K562 (cell line): ENCODE results near the gene GFOD1. TPM values are rescaled to one million over a fixed set of nuclear protein-coding genes. Genes with fewer than 3 reads are reported as not detected.

Experiments
- ATAC-seq: fragments of 200-7000 bp; cut with Tn5 transposase; 3 replicates; pipeline ENCODE4 v1.9.1; 2020; ENCODE audit warnings: moderate library complexity
- BruUV-seq: library from RNA; stranded (reverse); fragments of 400-500 nt; replicated peaks from 2 replicates; lab custom pipeline; 2021; lab: Mats Ljungman, UMichigan
- CTCF ChIA-PET: fragments of 300-600 bp; formaldehyde crosslinking; extraction: SDS; loops from one replicate; lab custom pipeline; 2021; ENCODE audit warnings: low intra/inter-chr PET ratio; lab: Yijun Ruan, JAX
- POLR2A ChIA-PET: fragments of 300-600, 350-650 bp; sonication (Branson Sonifier 250); formaldehyde crosslinking; extraction: SDS; loops from one replicate; lab custom pipeline; 2021; ENCODE audit warnings: antibody characterized with exemption, inconsistent platforms; lab: Yijun Ruan, JAX
- DNase-seq, 4 experiments: peaks; one replicate each; pipeline versions ENCODE4 v3.0.0 to v3.0.0-alpha.2; 2011 to 2018; ENCODE audit warnings: low spot score in 3 of 4, mixed read lengths in 3 of 4; ENCODE audit errors: extremely low read depth in 1 of 4
- FAIRE-seq: peaks from 2 replicates; lab custom pipeline; 2011; peaks lifted over from hg19 to GRCh38; lab: Jason Lieb, UNC
- H2AFZ ChIP-seq: 2 replicates; pipeline ENCODE4 v1.6.0; 2011; ENCODE audit warnings: low read depth, low read length, control low read depth, inconsistent platforms
- H3K27ac ChIP-seq: fragments of 200-600 bp; 3 replicates; pipeline ENCODE4 v1.8.0; 2011; ENCODE audit warnings: low read depth, mild to moderate bottlenecking, control low read depth, inconsistent platforms, low read length, moderate library complexity, mixed read lengths; ENCODE audit errors: extremely low read depth
- H3K27me3 ChIP-seq, 2 experiments: fragments of 300-600 bp in 1 of 2; 2 replicates in 1 of 2; 3 replicates in 1 of 2; pipeline versions ENCODE4 v1.6.0 to v1.8.0; 2011; ENCODE audit warnings: inconsistent platforms in 2 of 2, low read length in 2 of 2, mild to moderate bottlenecking in 1 of 2, mixed read lengths in 1 of 2, moderate library complexity in 1 of 2; ENCODE audit not compliant: control insufficient read depth in 2 of 2, insufficient read depth in 2 of 2
- H3K36me3 ChIP-seq: fragments of 300-600 bp; 3 replicates; pipeline ENCODE4 v1.8.0; 2011; ENCODE audit warnings: mild to moderate bottlenecking, low read length, inconsistent platforms; ENCODE audit not compliant: control insufficient read depth, insufficient read depth
- H3K4me1 ChIP-seq, 2 experiments: fragments of 200-600 bp in 1 of 2; replicated peaks in 1 of 2; 2 replicates in 1 of 2; 3 replicates in 1 of 2; pipeline versions ENCODE4 v1.5.1 to v1.8.0; 2011; ENCODE audit warnings: inconsistent platforms in 2 of 2, low read length in 2 of 2, mild to moderate bottlenecking in 1 of 2, mixed read lengths in 1 of 2, moderate library complexity in 1 of 2; ENCODE audit not compliant: control insufficient read depth in 2 of 2, insufficient read depth in 2 of 2
- H3K4me2 ChIP-seq: 2 replicates; pipeline ENCODE4 v1.6.1; 2011; ENCODE audit warnings: low read length, control low read depth, inconsistent platforms, mixed read lengths; ENCODE audit not compliant: insufficient read depth
- H3K4me3 ChIP-seq: fragments of 200-600 bp; sonication (generic), shearing (Covaris generic); 2 replicates; pipeline ENCODE4 v1.5.1; 2016; ENCODE audit warnings: control low read depth, inconsistent platforms
- H3K79me2 ChIP-seq: fragments of 200-600 bp; 3 replicates; pipeline ENCODE4 v1.8.0; 2011; ENCODE audit warnings: low read length, inconsistent platforms; ENCODE audit not compliant: control insufficient read depth, insufficient read depth
- H3K9ac ChIP-seq, 2 experiments: 2 replicates each; pipeline versions ENCODE4 v1.6.0 to v1.6.1; 2011; ENCODE audit warnings: low read depth in 2 of 2, low read length in 2 of 2, control low read depth in 1 of 2, inconsistent platforms in 1 of 2, mild to moderate bottlenecking in 1 of 2, mixed read lengths in 1 of 2; ENCODE audit not compliant: insufficient read depth in 1 of 2
- H3K9me1 ChIP-seq: one replicate; pipeline ENCODE4 v1.6.0; 2011; ENCODE audit warnings: inconsistent platforms, mild to moderate bottlenecking, low read length, moderate library complexity; ENCODE audit not compliant: control insufficient read depth, insufficient read depth
- H3K9me3 ChIP-seq: replicated peaks from 2 replicates; pipeline ENCODE4 v1.5.1; 2011; ENCODE audit warnings: low read depth, low read length, inconsistent platforms; ENCODE audit not compliant: control insufficient read depth, insufficient read depth
- H4K20me1 ChIP-seq: replicated peaks from 2 replicates; pipeline ENCODE4 v1.6.1; 2011; ENCODE audit warnings: low read length, inconsistent platforms, mixed read lengths; ENCODE audit not compliant: control insufficient read depth, insufficient read depth
- NEUROD1 ChIP-seq: fragments of 150-350 bp; IDR thresholded peaks from 2 replicates; pipeline ENCODE4 v1.6.1; 2014; ENCODE audit warnings: borderline replicate concordance, low read length, low read depth; ENCODE audit not compliant: partially characterized antibody
- SMAD2 ChIP-seq: fragments of 150-350 bp; IDR thresholded peaks from 2 replicates; pipeline ENCODE4 v1.6.1; 2014; ENCODE audit warnings: low read depth, mild to moderate bottlenecking, low read length
- ZNF121 ChIP-seq: sonication (generic); formaldehyde crosslinking; conservative IDR thresholded peaks from 2 replicates; pipeline ENCODE4 v1.8.0; 2022; ENCODE audit warnings: missing genetic modification reagents
- WGBS: fragments of 100-300 bp; shearing (Covaris generic); methylation state at CpG from one replicate; pipeline ENCODE4 v1.1.6; 2016; ENCODE audit warnings: low coverage, mixed read lengths; ENCODE audit not compliant: insufficient coverage; ENCODE audit errors: missing lambda C conversion rate; 5-methylcytosine and 5-hydroxymethylcytosine counted together
- in situ Hi-C: fragments of 300-500 bp; cut with MboI; formaldehyde crosslinking; loops from 4 replicates; pipeline ENCODE4 v1.15.0; 2018; ENCODE audit warnings: inconsistent platforms, mixed read lengths
- intact Hi-C: fragments of 100-400 bp; cut with micrococcal nuclease; formaldehyde crosslinking; loops from 2 replicates; pipeline ENCODE4 v1.14.2; 2022
- polyA plus RNA-seq, 8 experiments: library from polyadenylated mRNA; depleted of rRNA in 4 of 8; stranded (reverse) in 5 of 8; unstranded in 3 of 8; fragments of >200 nt; fragmentation: Nextera tagmentation in 2 of 8; fragmentation: Illumina TruSeq in 1 of 8; extraction: Ambion mirVana in 2 of 8; extraction: Trizol in 1 of 8; gene quantifications; 2 replicates each; pipeline versions ENCODE4 v1.2.1 to v1.2.3, GENCODE V29; 2011 to 2014; ENCODE audit warnings: inconsistent platforms in 1 of 8, missing spikeins in 1 of 8
- total RNA-seq, 7 experiments: library from RNA; depleted of rRNA in 6 of 7; stranded (reverse); fragments of >200 nt in 6 of 7; fragmentation: Illumina TruSeq in 2 of 7; extraction: Trizol in 2 of 7; gene quantifications; 2 replicates each; pipeline versions ENCODE4 v1.2.1 to v1.2.3, GENCODE V29; 2011 to 2021; ENCODE audit warnings: low replicate concordance in 1 of 7

The GFOD1 gene
- total and polyA plus RNA-seq, 9 of the 15 experiments (the other 6 are each of a cell fraction or from before 2014, with no cell fraction given) = 3.8 to 12.0 (median 8.2) TPM

DNA sequence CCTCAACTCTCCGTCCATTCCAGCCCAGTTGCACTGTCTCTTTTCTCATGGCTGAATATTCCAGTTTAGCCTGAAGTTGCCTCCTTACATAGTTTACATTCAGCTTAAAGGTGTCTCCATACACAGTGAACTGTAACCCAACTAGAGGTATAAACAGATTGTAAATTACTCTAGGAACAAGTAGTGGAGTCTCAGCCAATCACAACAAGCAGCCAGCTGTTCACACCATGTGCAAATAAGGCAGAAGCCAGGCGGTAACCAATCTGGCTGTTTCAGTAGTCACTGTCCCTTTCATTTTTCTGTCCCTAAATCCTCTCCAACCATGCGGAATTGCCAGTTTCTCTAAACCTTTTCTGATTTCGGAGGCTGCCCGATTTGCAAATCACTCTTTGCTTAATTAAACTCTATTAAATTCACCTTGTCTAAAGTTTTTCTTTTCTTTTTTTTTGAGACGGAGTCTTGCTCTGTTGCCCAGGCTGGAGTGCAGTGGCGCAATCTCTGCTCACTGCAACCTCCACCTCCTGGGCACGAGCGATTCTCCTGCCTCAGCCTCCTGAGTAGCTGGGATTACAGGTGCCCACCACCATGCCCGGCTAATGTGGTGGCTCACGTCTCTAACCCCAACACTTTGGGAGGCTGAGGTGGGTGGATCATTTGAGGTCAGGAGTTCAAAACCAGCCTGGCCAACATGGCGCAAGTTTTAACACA, 37.6 kb upstream of the GFOD1 start:
- Histone ChIP-seq H3K27ac (no peak overlapping the region), H3K9me1 (no peaks in the 10 kb centered on the region), H3K4me3 (no peak overlapping the region), H3K4me2 (no peak overlapping the region), H3K27me3 (peaks cover 10 to 33% of the 10 kb centered on the region in 2 experiments), H3K9me3 (no peaks in the 10 kb centered on the region), H4K20me1 (no peaks in the 10 kb centered on the region), H3K9ac (no peak overlapping the region), H3K36me3 (no peaks in the 10 kb centered on the region), H2AFZ (no peak overlapping the region), H3K79me2 (no peaks in the 10 kb centered on the region), H3K4me1 (no peaks in the 10 kb centered on the region)
- FAIRE-seq = no peak
- no peak for DNase-seq
- intact Hi-C loops = no loop called here
- in situ Hi-C loops = no loop called here
- CTCF ChIA-PET = interaction anchor here (0.7 kb wide), 1 partner anchor 96 kb away, joined by 3 read pairs; no protein-coding TSS in a partner anchor
- 0 out of 2 replicates have a peak, but pooled peaks have one; percentile 8 for TF ChIP-seq ZNF121 (CRISPR knock-in tag)
- TF ChIP-seq NEUROD1 = no peak
- no peak for TF ChIP-seq SMAD2
- POLR2A ChIA-PET = no interaction called here
- WGBS = 16% methylated on average over 12 of the region's 12 CpGs
- no peak for ATAC-seq
- BruUV-seq = no TSS peak
